ENCODE data around the gene MRPL53.
A peak's percentile ranks its signal among the peaks of the same experiment; 100 is the strongest.

Gene MRPL53

GRCh38 chr2:74507145-74507925 is 34.9 kb upstream of the MRPL53 start, which contains the start of gene PCGF1:
TSS of gene PCGF1 (minus strand) at chr2:74507695. CDS start at chr2:74507668, 27 bp downstream.
- peak; percentile 50 to 60 (median 58) for TF ChIP-seq CTCF (IDR thresholded peaks at IDR 0.05; ENCODE audit: unreplicated experiment in 3 of 3)
- no peaks in the 10 kb centered on the region for H3K9me3 Mint-ChIP-seq
- H3K4me3 Mint-ChIP-seq, result peak within 1 kb of the TSS; percentile 98 to 100 (median 99)
- peaks cover 95% of the 10 kb centered on the region for H3K27me3 Mint-ChIP-seq (ENCODE audit: low read depth)
- peak within 1 kb of the TSS; percentile 100 for H3K27ac Mint-ChIP-seq
- H3K36me3 Mint-ChIP-seq (ENCODE audit: low read depth), result peaks cover 31% of the 10 kb centered on the region
- H3K4me1 Mint-ChIP-seq, result peaks cover 38% of the 10 kb centered on the region

GRCh38 chr2:74505448-74506246 is 33.2 kb upstream of the MRPL53 start:
- Mint-ChIP-seq H3K27ac (no peak overlapping the region), H3K27me3 (ENCODE audit: low read depth) (peaks cover 95% of the 10 kb centered on the region), H3K36me3 (ENCODE audit: low read depth) (peaks cover 31% of the 10 kb centered on the region), H3K4me3 (peak overlapping the region; percentile 77 to 99 (median 81)), H3K4me1 (peaks cover 55% of the 10 kb centered on the region), H3K9me3 (no peaks in the 10 kb centered on the region)
- TF ChIP-seq CTCF (IDR thresholded peaks at IDR 0.05; ENCODE audit: unreplicated experiment in 3 of 3), result no peak

- H3K4me3 Mint-ChIP-seq, result peak overlapping the region; percentile 77 to 87 (median 81)
- TF ChIP-seq CTCF (IDR thresholded peaks at IDR 0.05; ENCODE audit: unreplicated experiment in 3 of 3), result no peak
- H3K4me1 Mint-ChIP-seq, result peaks cover 56% of the 10 kb centered on the region
- H3K27me3 Mint-ChIP-seq (ENCODE audit: low read depth), result peaks cover 95% of the 10 kb centered on the region
- H3K9me3 Mint-ChIP-seq, result no peaks in the 10 kb centered on the region
- H3K36me3 Mint-ChIP-seq (ENCODE audit: low read depth), result peaks cover 31% of the 10 kb centered on the region
- peak overlapping the region; percentile 6 to 73 (median 12) for H3K27ac Mint-ChIP-seq
Observed at GRCh38 chr2:74504591-74504990, 32.1 kb upstream of the MRPL53 start.

GRCh38 chr2:74503506-74504475 is 31.3 kb upstream of the MRPL53 start:
- no peak for TF ChIP-seq CTCF (IDR thresholded peaks at IDR 0.05; ENCODE audit: unreplicated experiment in 3 of 3)
- Mint-ChIP-seq H3K9me3 (no peaks in the 10 kb centered on the region), H3K4me1 (peaks cover 61% of the 10 kb centered on the region), H3K27ac (peak overlapping the region; percentile 6 to 73 (median 61)), H3K36me3 (ENCODE audit: low read depth) (peaks cover 31% of the 10 kb centered on the region), H3K27me3 (ENCODE audit: low read depth) (peaks cover 95% of the 10 kb centered on the region), H3K4me3 (peak overlapping the region; percentile 77 to 87 (median 81))

- Mint-ChIP-seq H3K36me3 (ENCODE audit: low read depth) (peaks cover 31% of the 10 kb centered on the region), H3K27me3 (ENCODE audit: low read depth) (peaks cover 95% of the 10 kb centered on the region), H3K4me3 (peak overlapping the region; percentile 77 to 87 (median 81)), H3K4me1 (peaks cover 64% of the 10 kb centered on the region), H3K27ac (peak overlapping the region; percentile 61 to 83 (median 63)), H3K9me3 (no peaks in the 10 kb centered on the region)
- no peak for TF ChIP-seq CTCF (IDR thresholded peaks at IDR 0.05; ENCODE audit: unreplicated experiment in 3 of 3)
Observed at GRCh38 chr2:74502720-74503505, 30.4 kb upstream of the MRPL53 start.

Measured in nephron (organoid).